Measurements from ENCODE around the gene EFNA4. TPM values are rescaled to one million over a fixed set of nuclear protein-coding genes. Genes with fewer than 3 reads are reported as not detected.

Gene EFNA4
- total and polyA plus RNA-seq, 2 of the 4 experiments (the other 2 are of a cell fraction): 3.8 to 11.8 TPM

DNA sequence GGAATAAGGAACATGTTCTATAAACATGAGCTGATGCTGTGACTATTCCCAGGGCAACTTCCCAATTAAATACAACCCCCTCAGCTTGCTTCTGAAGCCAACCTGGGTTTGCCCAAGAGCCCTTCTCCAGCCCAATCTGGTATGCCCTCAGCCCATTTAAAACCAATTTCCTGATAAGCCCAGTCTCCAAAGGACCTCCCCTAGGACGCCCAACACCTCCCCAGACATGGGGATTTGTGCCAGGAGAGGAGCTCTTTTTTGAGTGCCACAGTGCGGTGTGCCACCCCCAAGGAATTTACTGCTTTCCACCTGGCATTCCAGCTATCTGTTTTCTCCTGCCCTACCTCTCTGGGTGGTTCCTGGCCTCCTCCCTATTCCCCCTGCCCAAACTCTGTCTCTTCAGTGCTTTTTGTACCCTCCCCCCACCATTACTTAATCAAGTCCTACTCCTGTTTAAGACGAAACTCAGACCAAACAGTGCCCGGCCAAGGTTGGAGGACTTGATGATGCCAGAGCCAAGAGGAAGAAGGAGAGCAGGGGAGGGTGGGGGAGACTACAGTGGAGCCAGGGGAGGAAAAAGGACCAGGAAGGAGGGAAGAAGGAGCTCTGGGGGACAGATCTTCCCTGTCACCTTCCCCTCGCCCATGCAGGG, 52.7 kb downstream of the EFNA4 start:
- Histone ChIP-seq H4K20me1 (ENCODE audit: insufficient read depth, low read length) (no peaks in the 10 kb centered on the region), H3K4me1 (ENCODE audit: control insufficient read depth, insufficient read depth, low read length) (no peaks in the 10 kb centered on the region), H3K27me3 (ENCODE audit: control insufficient read depth, insufficient read depth, low read length) (peaks cover 58% of the 10 kb centered on the region), H2AK9ac (replicated peaks; ENCODE audit: low read depth, low read length, poor library complexity) (no peak overlapping the region), H3K4ac (ENCODE audit: low read depth, low read length) (no peak overlapping the region), H3K56ac (ENCODE audit: extremely low read depth, insufficient read depth, low read length) (no peak overlapping the region), H3K14ac (replicated peaks; ENCODE audit: low read depth, low read length) (no peak overlapping the region), H3K4me3 (ENCODE audit: insufficient read depth, low read depth, low read length) (no peak overlapping the region), H2BK5ac (ENCODE audit: low read depth, low read length, poor library complexity, severe bottlenecking) (no peak overlapping the region), H2AFZ (replicated peaks; ENCODE audit: low read length, poor library complexity) (no peak overlapping the region), H3K9ac (ENCODE audit: low read depth, low read length) (no peak overlapping the region), H3K23ac (ENCODE audit: low read depth, low read length) (no peak overlapping the region), H2BK15ac (ENCODE audit: low read depth, low read length) (no peak overlapping the region), H3K27ac (ENCODE audit: insufficient read depth, low read length) (no peak overlapping the region), H4K5ac (ENCODE audit: low read depth, low read length) (no peak overlapping the region), H4K8ac (ENCODE audit: low read depth in 2 of 2, low read length in 2 of 2) (no peak overlapping the region), H3K9me1 (ENCODE audit: insufficient read depth, low read length) (no peaks in the 10 kb centered on the region; the same call in 1 of the 2 replicates), H3K4me2 (ENCODE audit: low read depth, low read length) (no peak overlapping the region), H2BK120ac (ENCODE audit: low read depth, low read length) (no peak overlapping the region), H3K18ac (ENCODE audit: low read depth, low read length) (no peak overlapping the region), H2AK5ac (ENCODE audit: low read depth, low read length) (no peak overlapping the region), H2BK20ac (ENCODE audit: low read depth, low read length) (no peak overlapping the region), H3K79me1 (ENCODE audit: low read depth in 1 of 2, low read length in 2 of 2) (no peaks in the 10 kb centered on the region), H4K91ac (ENCODE audit: insufficient read depth, low read depth, low read length) (no peak overlapping the region), H3K9me3 (ENCODE audit: control insufficient read depth, insufficient read depth, low read length) (no peaks in the 10 kb centered on the region), H3K36me3 (ENCODE audit: control insufficient read depth, insufficient read depth, low read length) (no peaks in the 10 kb centered on the region)
- POLR2A ChIA-PET (ENCODE audit: unreplicated experiment): no interaction called here
- in situ Hi-C loops (cut with MboI; ENCODE audit: low sequenced_read_pairs): no loop called here
- ATAC-seq (ENCODE audit: low read depth): no peak
- CTCF ChIA-PET: interaction anchor here (1.2 kb wide), 1 partner anchor 10 kb away, joined by 3 read pairs; no protein-coding TSS in a partner anchor
- TF ChIP-seq RAD21 (IDR thresholded peaks at IDR 0.05; ENCODE audit: low read length): no peak
- no peak for TF ChIP-seq CEBPB (IDR thresholded peaks at IDR 0.05; ENCODE audit: low read depth, low read length)
- no peak for TF ChIP-seq RCOR1 (IDR thresholded peaks at IDR 0.05; ENCODE audit: insufficient replicate concordance, low read length)
- TF ChIP-seq RFX5 (IDR thresholded peaks at IDR 0.05; ENCODE audit: low read depth, low read length): no peak
- no peak for TF ChIP-seq NFE2L2 (IDR thresholded peaks at IDR 0.05; ENCODE audit: low read depth, low read length)
- TF ChIP-seq FOS (IDR thresholded peaks at IDR 0.05; ENCODE audit: low read depth, low read length): no peak
- DNase-seq: no peak
- BruUV-seq (replicated peaks): no TSS peak
- intact Hi-C loops (cut with micrococcal nuclease): no loop called here
- WGBS, 2 experiments (ENCODE audit: extremely low coverage in 2 of 2, insufficient read length in 1 of 2): 29% methylated on average over 1 of the region's 5 CpGs; no CpG with 5 or more reads in 1 of the 2 experiments
- dilution Hi-C loops (cut with HindIII; ENCODE audit: low sequenced_read_pairs, unreplicated experiment): no loop called here
